Activated CD4-positive, alpha-beta T cell treated with anti-CD3 and anti-CD28 coated beads, Interleukin-2, amount 50 U/mL, for 24 hours (primary cell): ENCODE data around the gene NRCAM.

Source experiments
- DNase-seq, 2 donors: peaks; one replicate each; pipeline ENCODE4 v3.0.0-alpha.2; 2020; ENCODE audit warnings: low read depth in 1 of 2, low spot score in 1 of 2

Gene NRCAM

DNA sequence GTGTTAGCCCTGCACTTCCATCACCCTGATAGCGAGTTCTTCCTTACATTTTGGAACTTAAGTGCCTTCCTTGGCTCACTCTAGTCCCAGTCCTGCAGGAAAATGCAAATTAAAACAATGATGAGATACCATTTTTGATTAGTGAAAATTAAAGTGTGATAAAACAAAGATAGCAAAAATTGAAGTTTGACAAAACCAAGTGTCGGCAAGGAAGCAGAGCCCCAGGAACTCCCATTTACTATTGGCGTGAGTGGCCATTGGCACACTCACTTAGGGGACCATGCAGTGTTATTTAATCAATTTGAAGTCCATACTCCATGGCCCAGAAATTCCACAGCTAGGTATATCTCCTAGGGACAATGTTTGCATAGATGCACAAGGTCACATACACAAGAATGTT, 354.5 kb downstream of the NRCAM start:
- DNase-seq, result no peak

DNA sequence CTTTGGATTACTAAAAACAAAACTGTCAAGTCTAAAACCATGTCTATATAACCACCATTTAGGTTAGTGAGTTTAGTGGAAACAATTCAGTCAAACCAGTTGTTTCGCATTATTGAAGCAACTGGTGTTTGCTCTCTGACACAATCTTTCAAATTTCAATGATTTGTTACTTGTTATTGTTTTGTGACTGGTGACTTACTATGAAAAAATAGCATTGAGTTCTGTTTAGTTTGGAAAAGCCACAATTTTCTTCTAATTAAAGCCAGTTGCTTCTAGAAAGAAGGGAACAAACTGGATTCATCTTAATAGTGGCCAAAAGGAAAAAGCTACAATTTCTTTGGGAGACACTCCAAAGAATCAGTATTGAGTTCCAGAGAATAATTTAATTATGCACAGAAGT, 356.5 kb downstream of the NRCAM start:
- no peak for DNase-seq

DNA sequence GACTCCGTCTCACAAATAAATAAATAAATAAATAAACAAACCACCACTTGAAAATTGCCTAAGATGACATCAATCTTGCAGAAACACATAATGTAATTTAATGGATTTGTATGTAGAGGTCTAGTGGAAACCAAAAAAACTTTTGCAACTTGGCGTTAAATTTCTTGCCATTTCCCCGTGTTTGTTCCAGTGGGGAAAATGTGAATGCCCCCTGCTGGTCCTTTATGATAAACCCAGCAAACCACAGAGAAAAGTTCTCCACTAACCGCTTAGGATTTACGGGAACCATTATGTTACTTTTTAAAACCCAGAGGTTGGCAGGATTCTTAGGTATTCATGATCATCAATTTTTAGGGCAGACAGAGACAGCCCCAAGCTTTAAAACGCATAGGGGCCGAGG, 358.5 kb downstream of the NRCAM start:
- DNase-seq, result no peak
